A549 (cell line): ENCODE measurements around the gene RANBP9. TPM values are rescaled to one million over a fixed set of nuclear protein-coding genes. Genes with fewer than 3 reads are reported as not detected.

Experiments
- ATAC-seq, 2 experiments: fragments of 200-7000 bp in 1 of 2; fragments of >200 bp in 1 of 2; cut with Nextera tagmentation in 1 of 2; cut with Tn5 transposase in 1 of 2; 3 replicates each; pipeline versions ENCODE4 v1.8.0 to v1.9.1; 2018 to 2020; ENCODE audit warnings: mild to moderate bottlenecking in 1 of 2, moderate library complexity in 1 of 2
- CTCF ChIA-PET: fragments of 300-600 bp; sonication (Branson Sonifier 250); formaldehyde crosslinking; extraction: SDS; loops from one replicate; lab custom pipeline; 2021; ENCODE audit warnings: antibody characterized with exemption, inconsistent platforms; lab: Yijun Ruan, JAX
- POLR2A ChIA-PET: fragments of 350-600 bp; formaldehyde crosslinking; extraction: SDS; loops from one replicate; lab custom pipeline; 2021; ENCODE audit warnings: antibody characterized with exemption, inconsistent platforms; lab: Yijun Ruan, JAX
- DNase-seq, 2 experiments: peaks; one replicate each; pipeline versions ENCODE4 v3.0.0 to v3.0.0-alpha.2; 2011 to 2016; ENCODE audit warnings: low read depth in 1 of 2, low spot score in 1 of 2
- FAIRE-seq: peaks from 2 replicates; lab custom pipeline; 2011; peaks lifted over from hg19 to GRCh38; lab: Jason Lieb, UNC
- H3K27ac ChIP-seq, 2 experiments: fragments of >200 bp; sonication (Bioruptor Twin); formaldehyde crosslinking; 3 replicates each; pipeline ENCODE4 v1.5.1; 2016 to 2017
- H3K4me1 ChIP-seq: fragments of >200 bp; sonication (Bioruptor Twin); formaldehyde crosslinking; 3 replicates; pipeline ENCODE4 v1.6.1; 2016
- H3K4me2 ChIP-seq: fragments of >200 bp; sonication (Bioruptor Twin); formaldehyde crosslinking; 3 replicates; pipeline ENCODE4 v1.6.1; 2016
- H3K4me3 ChIP-seq: fragments of >200 bp; sonication (Bioruptor Twin); formaldehyde crosslinking; 3 replicates; pipeline ENCODE4 v1.5.1; 2016
- H3K9me3 ChIP-seq: fragments of >200 bp; sonication (Bioruptor Twin); formaldehyde crosslinking; 3 replicates; pipeline ENCODE4 v1.6.1; 2016
- BHLHE40 ChIP-seq: IDR thresholded peaks from 2 replicates; pipeline ENCODE4 v1.6.1; 2012; ENCODE audit warnings: low read depth, low read length, inconsistent platforms
- CBX8 ChIP-seq: fragments of 200-600 bp; sonication (generic); IDR thresholded peaks from 2 replicates; pipeline ENCODE4 v1.6.1; 2016
- CHD2 ChIP-seq: fragments of 150-350 bp; IDR thresholded peaks from 2 replicates; pipeline ENCODE4 v1.6.1; 2014; ENCODE audit warnings: low read length; ENCODE audit not compliant: partially characterized antibody
- CTCF ChIP-seq: fragments of >200 bp; sonication (Bioruptor Twin); formaldehyde crosslinking; IDR thresholded peaks from 3 replicates; pipeline ENCODE4 v1.5.1; 2016
- E2F6 ChIP-seq: IDR thresholded peaks from 2 replicates; pipeline ENCODE4 v1.6.1; 2012; ENCODE audit warnings: low read depth, borderline replicate concordance
- EHMT2 ChIP-seq: fragments of 200-600 bp; sonication (generic); IDR thresholded peaks from 2 replicates; pipeline ENCODE4 v1.6.1; 2016; ENCODE audit warnings: antibody characterized with exemption, low read depth, mild to moderate bottlenecking, moderate library complexity
- ESRRA ChIP-seq: fragments of 150-350 bp; IDR thresholded peaks from 2 replicates; pipeline ENCODE4 v1.6.1; 2014; ENCODE audit warnings: mild to moderate bottlenecking, low read length, borderline replicate concordance
- FOSB ChIP-seq: fragments of 250-450 bp; sonication (Bioruptor Pico); IDR thresholded peaks from 2 replicates; pipeline ENCODE4 v1.5.0; 2020; ENCODE audit warnings: mild to moderate bottlenecking, moderate library complexity
- FOXS1 ChIP-seq: fragments of 250-450 bp; sonication (Bioruptor Pico); IDR thresholded peaks from 2 replicates; pipeline ENCODE4 v1.5.0; 2020; ENCODE audit warnings: mild to moderate bottlenecking, moderate library complexity
- GATA3 ChIP-seq: IDR thresholded peaks from 2 replicates; pipeline ENCODE4 v1.6.1; 2012; ENCODE audit warnings: borderline replicate concordance
- HEYL ChIP-seq: fragments of 250-450 bp; sonication (Bioruptor Pico); IDR thresholded peaks from 2 replicates; pipeline ENCODE4 v1.8.0; 2021; ENCODE audit warnings: mild to moderate bottlenecking, moderate library complexity
- HOXA7 ChIP-seq: fragments of 250-450 bp; sonication (Bioruptor Pico); IDR thresholded peaks from 2 replicates; pipeline ENCODE4 v1.5.0; 2020; ENCODE audit warnings: mild to moderate bottlenecking, moderate library complexity
- JUN ChIP-seq, 2 experiments: fragments of >200 bp; sonication (Bioruptor Twin); formaldehyde crosslinking; IDR thresholded peaks; 2 replicates in 1 of 2; 3 replicates in 1 of 2; pipeline ENCODE4 v1.6.1; 2016 to 2017
- JUNB ChIP-seq: fragments of >200 bp; sonication (Bioruptor Twin); formaldehyde crosslinking; IDR thresholded peaks from 2 replicates; pipeline ENCODE4 v1.6.1; 2016
- KDM1A ChIP-seq: fragments of 200-600 bp; sonication (generic); IDR thresholded peaks from 2 replicates; pipeline ENCODE4 v1.6.1; 2016; ENCODE audit warnings: low read depth, mild to moderate bottlenecking
- MAX ChIP-seq: IDR thresholded peaks from 2 replicates; pipeline ENCODE4 v1.6.1; 2012
- MAZ ChIP-seq: fragments of 150-350 bp; IDR thresholded peaks from 2 replicates; pipeline ENCODE4 v1.6.1; 2014; ENCODE audit warnings: antibody characterized with exemption, low read depth, low read length, borderline replicate concordance
- MYC ChIP-seq: IDR thresholded peaks from 2 replicates; pipeline ENCODE4 v1.6.1; 2012; ENCODE audit warnings: mild to moderate bottlenecking, inconsistent platforms, low read length, improper control_type of control experiment, borderline replicate concordance
- PHF8 ChIP-seq: fragments of 200-600 bp; sonication (generic); IDR thresholded peaks from 2 replicates; pipeline ENCODE4 v1.6.1; 2016; ENCODE audit warnings: low read depth, mild to moderate bottlenecking, antibody characterized with exemption, moderate library complexity, borderline replicate concordance
- POLR2A ChIP-seq: IDR thresholded peaks from 2 replicates; pipeline ENCODE4 v1.6.1; 2012; ENCODE audit warnings: mild to moderate bottlenecking, low read length
- RAD21 ChIP-seq, 2 experiments: fragments of >200 bp in 1 of 2; sonication (Bioruptor Twin) in 1 of 2; formaldehyde crosslinking in 1 of 2; IDR thresholded peaks in 1 of 2; conservative IDR thresholded peaks in 1 of 2; 2 replicates in 1 of 2; 3 replicates in 1 of 2; pipeline ENCODE4 v1.6.1; 2012 to 2018; ENCODE audit warnings: inconsistent platforms in 1 of 2
- REST ChIP-seq: fragments of 200-600 bp; sonication (generic); IDR thresholded peaks from 2 replicates; pipeline ENCODE4 v1.6.1; 2016; ENCODE audit warnings: antibody characterized with exemption, mild to moderate bottlenecking, moderate library complexity
- RFX5 ChIP-seq: fragments of 450-650 bp; IDR thresholded peaks from 2 replicates; pipeline ENCODE4 v1.7.1; 2014; ENCODE audit warnings: antibody characterized with exemption, mild to moderate bottlenecking, moderate library complexity
- SREBF2 ChIP-seq: fragments of 450-650 bp; IDR thresholded peaks from 2 replicates; pipeline ENCODE4 v1.6.1; 2014; ENCODE audit warnings: mild to moderate bottlenecking, moderate library complexity
- TFCP2L1 ChIP-seq: fragments of 250-450 bp; sonication (Bioruptor Pico); IDR thresholded peaks from 2 replicates; pipeline ENCODE4 v1.5.0; 2021; ENCODE audit warnings: mild to moderate bottlenecking
- ZSCAN20 ChIP-seq: fragments of 250-450 bp; sonication (Bioruptor Pico); IDR thresholded peaks from 2 replicates; pipeline ENCODE4 v1.8.0; 2022; ENCODE audit warnings: mild to moderate bottlenecking, moderate library complexity
- whole genome bisulfite sequencing: methylation state at CpG from one replicate; pipeline ENCODE4 v1.1.6; 2017; ENCODE audit errors: missing lambda C conversion rate; 5-methylcytosine and 5-hydroxymethylcytosine counted together
- polyA plus RNA-seq, 4 experiments: library from polyadenylated mRNA; depleted of rRNA in 3 of 4; stranded (reverse); fragments of >200 nt; fragmentation: RNase III in 1 of 4; extraction: RNeasy Plus Mini Kit Qiagen cat#74134 plus additional on column Dnase treatment in 1 of 4; gene quantifications; 2 replicates in 3 of 4; 3 replicates in 1 of 4; pipeline ENCODE4 v1.2.3, GENCODE V29; 2011 to 2017
- TF ChIP-seq, protein P1 (sequence below): fragments of 150-350 bp; IDR thresholded peaks from 2 replicates; pipeline ENCODE4 v1.6.1; 2014; ENCODE audit warnings: low read depth, mild to moderate bottlenecking, low read length

The RANBP9 gene
- polyA plus RNA-seq, 2 of the 4 experiments (the other 2 are of a cell fraction), result 13.7 to 15.7 TPM

DNA sequence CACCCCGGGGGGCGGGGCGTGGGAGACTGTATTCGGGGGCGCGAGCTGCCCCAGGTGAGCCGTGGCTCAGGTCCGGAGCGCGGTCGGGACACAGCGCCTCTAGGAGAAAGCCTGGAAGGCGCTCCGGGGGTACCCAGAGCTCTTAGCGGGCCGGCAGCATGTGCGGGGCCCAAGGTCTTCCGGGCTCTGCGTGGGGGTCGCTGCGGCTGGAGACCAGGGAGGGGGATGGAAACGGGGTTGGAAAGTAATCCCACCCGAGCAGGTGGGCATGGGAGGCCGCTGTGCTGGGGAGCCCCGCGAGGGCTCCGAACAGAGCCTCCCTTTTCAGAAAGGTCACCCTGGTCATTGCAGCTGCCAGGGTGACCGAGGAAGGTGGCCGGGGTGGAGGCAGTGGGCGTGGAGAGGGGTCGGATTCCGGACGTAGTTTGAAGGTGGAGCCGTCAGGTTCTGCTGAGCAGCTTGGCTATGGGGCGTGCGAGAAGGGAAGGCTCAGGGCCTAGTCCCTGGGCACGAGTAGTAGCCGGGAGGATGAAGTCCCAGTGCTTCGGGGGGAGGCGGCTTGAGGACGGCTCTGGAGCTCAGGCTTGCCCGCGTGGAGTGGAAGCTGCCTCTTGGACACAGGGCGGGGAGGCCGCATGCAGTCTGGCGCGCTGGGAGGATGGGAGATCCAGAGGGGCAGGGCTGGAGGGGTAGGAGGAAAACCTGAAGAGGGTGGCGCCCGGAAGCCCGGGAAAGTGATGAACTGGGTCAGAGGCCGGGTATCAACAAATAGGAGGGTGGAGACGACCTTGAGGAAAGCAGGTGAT is 136.9 kb downstream of the RANBP9 start, which contains the start of gene SIRT5:
Gene SIRT5 (plus strand): TSS at position 31 of the 806 bp plus-strand sequence. CDS start 9,510 bp downstream, outside the sequence.
- peaks cover 6% of the 10 kb centered on the region; the same call in 1 of the 3 replicates for H3K4me1 ChIP-seq
- peaks cover 10% of the 10 kb centered on the region; the same call in 2 of the 3 replicates for H3K9me3 ChIP-seq
- ChIA-PET CTCF (interaction anchor here (0.6 to 2.3 kb wide), 34 partner anchors 9 to 637 kb away, joined by 3 to 12 read pairs (median 4); partner anchors contain the start of genes GFOD1 and NOL7), POLR2A (interaction anchor here (0.6 to 2.9 kb wide), 17 partner anchors 11 to 272 kb away, joined by 3 to 40 read pairs (median 4); partner anchors contain the start of genes GFOD1, NOL7, RANBP9 and TBC1D7)
- peak within 1 kb of the TSS; percentile 99 to 100 for H3K27ac ChIP-seq
- FAIRE-seq (no peak), ATAC-seq (peak; percentile 94 to 95)
- under 1% methylated on average over 18 of the region's 52 CpGs for WGBS
- peak within 1 kb of the TSS; percentile 77 for H3K4me2 ChIP-seq
- H3K4me3 ChIP-seq, result peak within 1 kb of the TSS; percentile 91
- peak; percentile 80 for TF ChIP-seq MYC
- TF ChIP-seq RFX5, result no peak
- TF ChIP-seq HEYL (CRISPR knock-in tag), result no peak
- TF ChIP-seq ZSCAN20, result no peak
- TF ChIP-seq PHF8, result peak; percentile 51
- peak; percentile 71; the same call in 1 of the 2 replicates for TF ChIP-seq E2F6
- peak in 1 of 2 experiments; percentile 83; a peak in 3 of 5 replicates for TF ChIP-seq JUN (IDR thresholded peaks at IDR 0.05)
- 0 out of 2 replicates have a peak, but pooled peaks have one; percentile 17 for TF ChIP-seq TFCP2L1 (CRISPR knock-in tag)
- TF ChIP-seq JUNB, result no peak
- no peak for TF ChIP-seq FOXS1
- TF ChIP-seq MAX, result peak; percentile 70
- TF ChIP-seq ESRRA, result peak; percentile 93; the same call in 1 of the 2 replicates
- peak; percentile 58 for TF ChIP-seq POLR2A
- 0 out of 2 replicates have a peak, but pooled peaks have one; percentile 51 for TF ChIP-seq FOSB (CRISPR knock-in tag)
- no peak for TF ChIP-seq CBX8
- TF ChIP-seq, all 56 proteins: peak for 9
- peak; percentile 76 to 91 for DNase-seq

- Histone ChIP-seq H3K27ac (peak overlapping the region; percentile 99 to 100), H3K4me2 (peak overlapping the region; percentile 77), H3K9me3 (peaks cover 10% of the 10 kb centered on the region; the same call in 2 of the 3 replicates), H3K4me3 (peak overlapping the region; percentile 91), H3K4me1 (peaks cover 6% of the 10 kb centered on the region; the same call in 1 of the 3 replicates)
- POLR2A ChIA-PET, result interaction anchor here (0.6 to 2.9 kb wide), 15 partner anchors 10 to 271 kb away, joined by 3 to 40 read pairs (median 5); partner anchors contain the start of genes GFOD1, NOL7, RANBP9 and TBC1D7
- FAIRE-seq (no peak), DNase-seq (peak; percentile 90 to 93), ATAC-seq (peak; percentile 89 to 90)
- WGBS, result no CpG with 5 or more reads among the region's 46 CpGs
- CTCF ChIA-PET, result interaction anchor here (0.7 to 2.3 kb wide), 22 partner anchors 8 to 636 kb away, joined by 3 to 10 read pairs (median 4); partner anchors contain the start of gene NOL7
- TF ChIP-seq REST (peak; percentile 84), RAD21 (conservative IDR thresholded peaks at IDR 0.05 in 1 of 2, IDR thresholded peaks at IDR 0.05 in 1 of 2) (peak in 1 of 2 experiments; percentile 24; a peak in 1 of 5 replicates), EHMT2 (no peak), JUN (IDR thresholded peaks at IDR 0.05) (peak in 1 of 2 experiments; percentile 62; a peak in 4 of 5 replicates), BHLHE40 (no peak), GATA3 (no peak; the same call in 1 of the 2 replicates), SREBF2 (no peak), CHD2 (peak; percentile 86), HOXA7 (CRISPR knock-in tag) (no peak), HEYL (CRISPR knock-in tag) (no peak), MAZ (0 out of 2 replicates have a peak, but pooled peaks have one; percentile 4), CTCF (peak; percentile 31; the same call in 2 of the 3 replicates), POLR2A (peak; percentile 72), JUNB (no peak), KDM1A (no peak), ZSCAN20 (no peak), FOSB (CRISPR knock-in tag) (no peak)
- TF ChIP-seq, protein P1, sequence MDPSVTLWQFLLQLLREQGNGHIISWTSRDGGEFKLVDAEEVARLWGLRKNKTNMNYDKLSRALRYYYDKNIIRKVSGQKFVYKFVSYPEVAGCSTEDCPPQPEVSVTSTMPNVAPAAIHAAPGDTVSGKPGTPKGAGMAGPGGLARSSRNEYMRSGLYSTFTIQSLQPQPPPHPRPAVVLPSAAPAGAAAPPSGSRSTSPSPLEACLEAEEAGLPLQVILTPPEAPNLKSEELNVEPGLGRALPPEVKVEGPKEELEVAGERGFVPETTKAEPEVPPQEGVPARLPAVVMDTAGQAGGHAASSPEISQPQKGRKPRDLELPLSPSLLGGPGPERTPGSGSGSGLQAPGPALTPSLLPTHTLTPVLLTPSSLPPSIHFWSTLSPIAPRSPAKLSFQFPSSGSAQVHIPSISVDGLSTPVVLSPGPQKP, result no peak
Observed at GRCh38 chr6:13574149-13574570, 137.5 kb downstream of the RANBP9 start.
